Tibial nerve (tissue), 4 donors: ENCODE results near the gene TMF1. TPM values are rescaled to one million over a fixed set of nuclear protein-coding genes. Genes with fewer than 3 reads are reported as not detected.

Experiments
- DNase-seq, 2 donors: peaks; one replicate each; pipeline ENCODE4 v3.0.0-alpha.2; 2019; ENCODE audit warnings: low spot score in 2 of 2
- H3K27ac ChIP-seq, 4 donors: fragments of 200-600 bp; sonication (generic) in 3 of 4; one replicate each; pipeline ENCODE4 v1.5.1; 2017 to 2019; ENCODE audit warnings: mild to moderate bottlenecking in 1 of 4
- H3K27me3 ChIP-seq, 2 donors: fragments of 200-600 bp; sonication (generic) in 1 of 2; one replicate each; pipeline versions ENCODE4 v1.5.1 to v1.6.0; 2017 to 2019
- H3K36me3 ChIP-seq, 3 donors: fragments of 200-600 bp; sonication (generic); one replicate each; pipeline ENCODE4 v1.5.1; 2018 to 2019
- H3K4me1 ChIP-seq, 4 donors: fragments of 200-600 bp; sonication (generic) in 3 of 4; one replicate each; pipeline ENCODE4 v1.5.1; 2017 to 2019
- H3K4me3 ChIP-seq, 4 donors: fragments of 200-600 bp; sonication (generic) in 3 of 4; one replicate each; pipeline ENCODE4 v1.5.1; 2017 to 2019; ENCODE audit warnings: mild to moderate bottlenecking in 1 of 4, moderate library complexity in 1 of 4
- H3K9me3 ChIP-seq, 4 donors: fragments of 200-600 bp; sonication (generic) in 3 of 4; one replicate each; pipeline ENCODE4 v1.5.1; 2017 to 2019
- EP300 ChIP-seq, 2 donors: sonication (generic); formaldehyde crosslinking; IDR thresholded peaks; one replicate each; pipeline ENCODE4 v1.6.1; 2017; ENCODE audit warnings: antibody characterized with exemption in 2 of 2, mild to moderate bottlenecking in 1 of 2
- POLR2A ChIP-seq, 2 donors: fragments of 450-650 bp; IDR thresholded peaks; one replicate each; pipeline ENCODE4 v1.6.1; 2017; ENCODE audit warnings: antibody characterized with exemption in 2 of 2, mild to moderate bottlenecking in 2 of 2, moderate library complexity in 2 of 2
- WGBS, 2 donors: methylation state at CpG; one replicate each; pipeline ENCODE4 v1.1.5; 2018; 5-methylcytosine and 5-hydroxymethylcytosine counted together
- total RNA-seq, 4 donors: library from RNA; depleted of rRNA; stranded (reverse); fragments of >200 nt; gene quantifications; one replicate each; pipeline ENCODE4 v1.1.0, GENCODE V29; 2016
- TF ChIP-seq, protein P1 (sequence below), 5 experiments: fragments of 200-600 bp in 3 of 5; fragments of 450-650 bp in 2 of 5; sonication (generic) in 3 of 5; IDR thresholded peaks; one replicate each; pipeline ENCODE4 v1.5.1; 2016 to 2019; ENCODE audit warnings: antibody characterized with exemption in 5 of 5, mild to moderate bottlenecking in 3 of 5, moderate library complexity in 2 of 5

TMF1 gene
- total RNA-seq, 4 donors from 2014 or later = 24.7 to 33.5 (median 33.0) TPM

DNA sequence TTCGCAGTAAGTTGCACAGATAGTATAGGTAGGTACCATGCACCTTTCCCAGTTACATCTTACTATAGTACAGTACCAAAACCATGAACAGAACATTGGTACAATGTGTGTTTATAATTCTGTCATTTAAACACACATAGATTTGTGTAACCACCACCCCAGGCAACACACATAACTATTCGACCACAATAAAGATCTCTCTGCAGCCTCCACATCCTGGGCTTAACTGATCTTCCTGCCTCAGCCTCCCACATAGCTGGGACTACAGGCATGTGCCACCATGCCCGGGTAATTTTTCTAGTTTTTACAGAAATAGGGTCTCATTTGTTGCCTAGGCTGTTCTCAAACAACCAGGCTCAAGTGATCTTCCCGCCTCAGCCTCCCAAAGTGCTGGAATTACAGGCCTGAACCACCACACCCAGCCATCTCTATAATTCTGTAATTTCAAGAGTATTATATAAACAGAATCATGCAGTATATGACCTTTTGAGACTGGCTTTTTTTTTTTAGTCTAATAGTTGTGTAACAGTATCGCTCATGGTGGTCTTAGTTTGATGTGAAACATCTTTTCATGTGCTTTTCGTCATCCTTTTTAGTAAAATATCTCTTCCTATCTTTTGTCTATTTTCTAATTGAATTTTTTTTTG, 13.3 kb upstream of the TMF1 start:
- no peak for DNase-seq
- Histone ChIP-seq H3K4me1 (no peaks in the 10 kb centered on the region), H3K27ac (no peak overlapping the region), H3K27me3 (no peaks in the 10 kb centered on the region), H3K9me3 (no peaks in the 10 kb centered on the region), H3K4me3 (no peak overlapping the region), H3K36me3 (peaks cover 6 to 60% (median 22%) of the 10 kb centered on the region in 3 donors)
- TF ChIP-seq POLR2A (IDR thresholded peaks at IDR 0.05) (no peak), EP300 (IDR thresholded peaks at IDR 0.05) (no peak)
- TF ChIP-seq, protein P1, sequence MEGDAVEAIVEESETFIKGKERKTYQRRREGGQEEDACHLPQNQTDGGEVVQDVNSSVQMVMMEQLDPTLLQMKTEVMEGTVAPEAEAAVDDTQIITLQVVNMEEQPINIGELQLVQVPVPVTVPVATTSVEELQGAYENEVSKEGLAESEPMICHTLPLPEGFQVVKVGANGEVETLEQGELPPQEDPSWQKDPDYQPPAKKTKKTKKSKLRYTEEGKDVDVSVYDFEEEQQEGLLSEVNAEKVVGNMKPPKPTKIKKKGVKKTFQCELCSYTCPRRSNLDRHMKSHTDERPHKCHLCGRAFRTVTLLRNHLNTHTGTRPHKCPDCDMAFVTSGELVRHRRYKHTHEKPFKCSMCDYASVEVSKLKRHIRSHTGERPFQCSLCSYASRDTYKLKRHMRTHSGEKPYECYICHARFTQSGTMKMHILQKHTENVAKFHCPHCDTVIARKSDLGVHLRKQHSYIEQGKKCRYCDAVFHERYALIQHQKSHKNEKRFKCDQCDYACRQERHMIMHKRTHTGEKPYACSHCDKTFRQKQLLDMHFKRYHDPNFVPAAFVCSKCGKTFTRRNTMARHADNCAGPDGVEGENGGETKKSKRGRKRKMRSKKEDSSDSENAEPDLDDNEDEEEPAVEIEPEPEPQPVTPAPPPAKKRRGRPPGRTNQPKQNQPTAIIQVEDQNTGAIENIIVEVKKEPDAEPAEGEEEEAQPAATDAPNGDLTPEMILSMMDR (IDR thresholded peaks at IDR 0.05) = no peak
- WGBS, 2 donors = 88 to 96% methylated on average over 6 of the region's 6 CpGs

DNA sequence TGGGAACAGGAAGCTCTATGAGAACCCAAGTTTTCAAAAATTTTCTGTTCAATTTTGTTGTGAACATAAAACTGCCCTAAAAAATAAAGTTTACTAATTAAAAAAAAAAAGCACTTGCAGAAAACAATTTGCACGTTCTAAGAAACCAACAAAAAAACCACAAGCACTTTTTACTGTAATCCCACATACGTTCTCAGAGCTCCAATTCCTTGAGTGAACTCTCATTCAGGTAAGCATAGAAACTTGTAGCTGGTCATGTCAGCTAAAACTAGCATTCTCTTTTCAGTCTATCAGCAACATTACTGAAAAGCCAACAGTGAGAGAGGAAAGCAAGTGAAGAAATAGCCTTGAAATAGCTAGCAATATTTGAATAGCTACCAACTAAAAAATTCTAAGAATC, 11.5 kb upstream of the TMF1 start:
- Histone ChIP-seq H3K27ac (no peak overlapping the region), H3K36me3 (peaks cover 6 to 65% (median 22%) of the 10 kb centered on the region in 3 donors), H3K4me3 (no peak overlapping the region), H3K9me3 (no peaks in the 10 kb centered on the region), H3K4me1 (no peaks in the 10 kb centered on the region), H3K27me3 (no peaks in the 10 kb centered on the region)
- TF ChIP-seq, protein P1 (IDR thresholded peaks at IDR 0.05) = no peak
- TF ChIP-seq POLR2A (IDR thresholded peaks at IDR 0.05) = no peak
- TF ChIP-seq EP300 (IDR thresholded peaks at IDR 0.05) = no peak
- 78 to 81% methylated on average over 2 of the region's 2 CpGs for WGBS, 2 donors
- no peak for DNase-seq

DNA sequence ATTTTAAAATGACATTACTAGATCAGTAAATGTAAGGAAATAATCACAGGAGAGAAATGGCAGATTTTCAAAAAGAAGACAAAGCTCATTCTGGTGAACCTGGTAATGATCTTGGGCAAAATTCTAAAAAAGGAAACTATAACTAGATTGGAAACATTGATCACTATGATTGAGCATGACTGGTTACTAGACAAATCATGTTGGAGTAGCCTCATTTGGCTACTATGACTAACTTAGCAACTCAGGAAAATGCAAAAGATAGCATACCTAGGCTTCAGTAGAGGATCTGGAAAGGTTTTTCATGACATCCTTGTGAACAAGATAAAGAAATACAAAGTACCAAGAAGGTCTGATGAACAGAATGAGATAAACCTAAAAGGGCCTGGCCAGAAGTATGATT, 7.6 kb upstream of the TMF1 start:
- Histone ChIP-seq H3K27me3 (no peaks in the 10 kb centered on the region), H3K4me1 (peaks cover 0 to 4% (median 0%) of the 10 kb centered on the region in 4 donors), H3K4me3 (no peak overlapping the region), H3K36me3 (peaks cover 6 to 88% (median 22%) of the 10 kb centered on the region in 3 donors), H3K9me3 (no peaks in the 10 kb centered on the region), H3K27ac (no peak overlapping the region)
- no peak for DNase-seq
- TF ChIP-seq EP300 (IDR thresholded peaks at IDR 0.05) = no peak
- TF ChIP-seq POLR2A (IDR thresholded peaks at IDR 0.05) = no peak
- TF ChIP-seq, protein P1 (IDR thresholded peaks at IDR 0.05) = no peak

DNA sequence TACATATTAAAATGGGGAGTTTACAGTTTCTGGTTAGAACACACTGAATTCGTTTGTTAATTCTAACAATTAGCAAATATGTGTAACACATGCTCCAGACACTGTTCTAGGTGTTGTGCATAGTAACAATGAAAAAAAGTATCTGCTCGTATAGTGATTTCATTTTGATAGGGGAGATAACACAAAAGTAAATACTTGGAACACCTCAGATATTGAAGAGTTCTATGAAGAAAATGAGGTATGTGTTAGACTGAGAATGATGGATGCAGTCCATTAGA, 6.8 kb upstream of the TMF1 start:
- Histone ChIP-seq H3K27me3 (no peaks in the 10 kb centered on the region), H3K27ac (peak overlapping the region in 1 of 4 donors; percentile 47), H3K4me3 (no peak overlapping the region), H3K9me3 (no peaks in the 10 kb centered on the region), H3K36me3 (peaks cover 6 to 94% (median 22%) of the 10 kb centered on the region in 3 donors), H3K4me1 (peaks cover 0 to 4% (median 0%) of the 10 kb centered on the region in 4 donors)
- TF ChIP-seq, protein P1 (IDR thresholded peaks at IDR 0.05) = no peak
- no peak for TF ChIP-seq EP300 (IDR thresholded peaks at IDR 0.05)
- no peak for TF ChIP-seq POLR2A (IDR thresholded peaks at IDR 0.05)
- no peak for DNase-seq
- WGBS, 2 donors = 92 to 93% methylated on average over 2 of the region's 2 CpGs

DNA sequence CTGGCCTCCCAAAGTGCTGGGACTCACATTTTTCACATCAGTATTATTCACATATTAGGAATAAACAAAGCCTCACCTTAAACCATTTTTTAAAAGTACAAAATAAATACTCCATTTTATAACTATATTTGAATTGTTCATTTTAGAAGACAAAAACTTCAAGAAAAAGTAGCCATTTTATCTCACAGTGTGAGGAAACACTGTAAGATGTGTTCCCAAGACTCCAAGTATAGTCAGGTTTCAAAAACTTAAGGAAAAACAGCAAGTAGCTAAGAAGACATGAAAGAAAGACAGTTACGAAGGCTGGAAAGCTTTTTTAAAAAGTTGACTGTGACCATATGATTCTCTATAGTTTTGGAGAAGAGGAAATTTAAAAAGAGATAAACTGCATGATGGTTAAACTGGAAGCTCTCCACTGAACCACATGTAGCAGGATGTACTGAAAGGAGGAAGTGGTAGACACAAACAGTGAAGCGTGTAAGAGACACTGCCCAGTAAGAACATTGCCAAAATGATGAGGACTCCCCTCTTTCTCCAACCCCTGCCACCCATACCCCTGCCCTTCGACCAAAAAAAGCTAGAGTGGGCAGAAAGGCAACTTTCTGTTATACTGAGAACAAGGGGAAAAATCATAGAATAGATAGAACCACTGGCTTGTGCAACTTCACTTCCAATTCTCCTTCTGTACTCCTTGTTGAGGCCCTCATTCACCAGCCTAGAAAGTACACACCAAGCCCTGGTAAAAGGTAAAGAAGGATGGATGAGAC, 6.2 kb upstream of the TMF1 start:
- H3K27ac ChIP-seq = peak overlapping the region in 1 of 4 donors; percentile 47
- peaks cover 0 to 4% (median 0%) of the 10 kb centered on the region in 4 donors for H3K4me1 ChIP-seq
- H3K27me3 ChIP-seq = no peaks in the 10 kb centered on the region
- TF ChIP-seq POLR2A (IDR thresholded peaks at IDR 0.05) = no peak
- no peak for TF ChIP-seq EP300 (IDR thresholded peaks at IDR 0.05)
- TF ChIP-seq, protein P1 (IDR thresholded peaks at IDR 0.05) = no peak
- peaks cover 6 to 95% (median 22%) of the 10 kb centered on the region in 3 donors for H3K36me3 ChIP-seq
- H3K9me3 ChIP-seq = no peaks in the 10 kb centered on the region
- 84 to 91% methylated on average over 3 of the region's 3 CpGs for WGBS, 2 donors
- no peak overlapping the region for H3K4me3 ChIP-seq
- no peak for DNase-seq
